ENCODE data around the gene KIF1B. TPM values are rescaled to one million over a fixed set of nuclear protein-coding genes. Genes with fewer than 3 reads are reported as not detected.
A peak's percentile ranks its signal among the peaks of the same experiment; 100 is the strongest.

KIF1B gene
- polyA plus RNA-seq, 1 of the 3 experiments (the other 2 are of a cell fraction) = 6.8 TPM

DNA sequence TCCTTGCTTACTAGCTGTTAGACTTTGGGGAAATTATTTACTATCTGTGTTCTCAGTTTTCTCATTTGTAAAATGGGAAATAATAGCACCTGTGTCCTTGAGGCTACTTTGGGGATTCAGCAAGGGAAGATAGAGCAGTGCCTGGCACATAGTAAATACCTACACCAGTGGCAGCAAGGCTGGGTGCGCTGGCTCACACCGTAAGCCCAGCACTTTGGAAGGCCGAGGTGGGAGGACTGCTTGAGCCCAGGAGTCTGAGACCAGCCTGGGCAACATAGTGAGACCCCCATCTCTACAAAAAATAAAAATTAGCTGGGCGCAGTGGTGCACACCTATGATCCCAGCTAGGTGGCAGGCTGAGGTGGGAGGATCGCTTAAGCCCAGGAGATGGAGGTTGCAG is 211.3 kb downstream of the KIF1B start:
- no peak overlapping the region for H3K9ac ChIP-seq
- H3K4me1 ChIP-seq (ENCODE audit: control insufficient read depth in 1 of 2, insufficient read depth in 2 of 2, low read depth in 1 of 2, low read length in 1 of 2) = peaks cover 0 to 4% of the 10 kb centered on the region in 2 experiments; a peak in 1 of 4 replicates
- H3K36me3 ChIP-seq (replicated peaks in 1 of 2; ENCODE audit: control insufficient read depth in 1 of 2, insufficient read depth in 2 of 2, low read length in 1 of 2) = peaks cover 29 to 34% of the 10 kb centered on the region in 2 experiments
- H3K79me2 ChIP-seq (ENCODE audit: insufficient read depth) = no peaks in the 10 kb centered on the region
- no peak overlapping the region for H2AFZ ChIP-seq (ENCODE audit: low read depth)
- H3K27ac ChIP-seq (ENCODE audit: low read depth in 2 of 2, low read length in 1 of 2) = no peak overlapping the region
- TF ChIP-seq ELF1 (IDR thresholded peaks at IDR 0.05) (no peak), MEF2A (IDR thresholded peaks at IDR 0.05; ENCODE audit: borderline replicate concordance, low read depth) (no peak)
- DNase-seq = no peak
- no peak overlapping the region for H3K4me3 ChIP-seq (ENCODE audit: low read depth in 2 of 2, low read length in 1 of 2)
- H3K27me3 ChIP-seq (ENCODE audit: insufficient read depth) = no peaks in the 10 kb centered on the region
- H3K4me2 ChIP-seq = no peak overlapping the region
- H3F3A ChIP-seq (replicated peaks; ENCODE audit: insufficient read depth) = peaks cover 7% of the 10 kb centered on the region
- no peaks in the 10 kb centered on the region for H3K9me3 ChIP-seq
- WGBS (ENCODE audit: low lambda C conversion rate) = 86% methylated on average over 5 of the region's 5 CpGs
- H3K9me2 ChIP-seq = no peaks in the 10 kb centered on the region
- no peaks in the 10 kb centered on the region for H4K20me1 ChIP-seq (ENCODE audit: insufficient read depth)
- CTCF ChIA-PET = interaction anchor here (1.0 to 1.2 kb wide), 3 partner anchors 13 to 73 kb away, joined by 3 to 4 read pairs (median 3); partner anchors contain the start of gene PGD
- POLR2A ChIA-PET = no interaction called here

DNA sequence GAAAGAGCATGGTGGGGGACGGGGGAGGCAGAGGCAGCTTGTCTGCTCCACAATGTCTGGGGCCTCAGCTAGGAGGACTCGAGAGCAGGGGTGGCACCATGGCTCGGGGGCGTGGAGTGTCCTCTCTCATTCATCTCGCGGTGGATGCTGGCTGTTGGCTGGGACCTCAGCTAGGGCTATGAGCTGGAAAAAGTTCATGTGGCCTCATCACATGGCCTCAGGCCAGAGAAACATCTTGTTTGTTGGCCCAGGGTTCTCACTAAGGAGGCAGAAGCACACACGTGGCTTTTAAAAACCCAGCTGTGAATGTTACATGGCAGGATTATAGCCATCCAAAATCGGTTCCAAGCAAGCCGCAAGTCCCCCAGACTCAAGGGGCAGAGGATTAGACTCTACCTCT is 213.7 kb downstream of the KIF1B start:
- no peak overlapping the region for H3K27ac ChIP-seq (ENCODE audit: low read depth in 2 of 2, low read length in 1 of 2)
- H3K4me1 ChIP-seq (ENCODE audit: control insufficient read depth in 1 of 2, insufficient read depth in 2 of 2, low read depth in 1 of 2, low read length in 1 of 2) = peaks cover 0 to 4% of the 10 kb centered on the region in 2 experiments; a peak in 1 of 4 replicates
- ChIA-PET POLR2A (no interaction called here), CTCF (interaction anchor here (1.0 to 4.1 kb wide), 3 partner anchors 17 to 71 kb away, joined by 3 to 20 read pairs (median 15); no protein-coding TSS in a partner anchor)
- no peak overlapping the region for H2AFZ ChIP-seq (ENCODE audit: low read depth)
- no peaks in the 10 kb centered on the region for H3K9me2 ChIP-seq
- no peaks in the 10 kb centered on the region for H3K27me3 ChIP-seq (ENCODE audit: insufficient read depth)
- peaks cover 15% of the 10 kb centered on the region in 2 experiments for H3K36me3 ChIP-seq (replicated peaks in 1 of 2; ENCODE audit: control insufficient read depth in 1 of 2, insufficient read depth in 2 of 2, low read length in 1 of 2)
- H3K4me2 ChIP-seq = no peak overlapping the region
- TF ChIP-seq, protein P1, sequence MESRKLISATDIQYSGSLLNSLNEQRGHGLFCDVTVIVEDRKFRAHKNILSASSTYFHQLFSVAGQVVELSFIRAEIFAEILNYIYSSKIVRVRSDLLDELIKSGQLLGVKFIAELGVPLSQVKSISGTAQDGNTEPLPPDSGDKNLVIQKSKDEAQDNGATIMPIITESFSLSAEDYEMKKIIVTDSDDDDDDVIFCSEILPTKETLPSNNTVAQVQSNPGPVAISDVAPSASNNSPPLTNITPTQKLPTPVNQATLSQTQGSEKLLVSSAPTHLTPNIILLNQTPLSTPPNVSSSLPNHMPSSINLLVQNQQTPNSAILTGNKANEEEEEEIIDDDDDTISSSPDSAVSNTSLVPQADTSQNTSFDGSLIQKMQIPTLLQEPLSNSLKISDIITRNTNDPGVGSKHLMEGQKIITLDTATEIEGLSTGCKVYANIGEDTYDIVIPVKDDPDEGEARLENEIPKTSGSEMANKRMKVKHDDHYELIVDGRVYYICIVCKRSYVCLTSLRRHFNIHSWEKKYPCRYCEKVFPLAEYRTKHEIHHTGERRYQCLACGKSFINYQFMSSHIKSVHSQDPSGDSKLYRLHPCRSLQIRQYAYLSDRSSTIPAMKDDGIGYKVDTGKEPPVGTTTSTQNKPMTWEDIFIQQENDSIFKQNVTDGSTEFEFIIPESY (IDR thresholded peaks at IDR 0.05; ENCODE audit: borderline replicate concordance, low read depth) = no peak
- no peak for TF ChIP-seq JUND (IDR thresholded peaks at IDR 0.05)
- TF ChIP-seq RFX5 (IDR thresholded peaks at IDR 0.05; ENCODE audit: low read length) = no peak
- TF ChIP-seq GATA2 (CRISPR knock-in tag; IDR thresholded peaks at IDR 0.05) = no peak
- TF ChIP-seq RAD21 (IDR thresholded peaks at IDR 0.05; ENCODE audit: low read length) = no peak
- TF ChIP-seq, protein P2, sequence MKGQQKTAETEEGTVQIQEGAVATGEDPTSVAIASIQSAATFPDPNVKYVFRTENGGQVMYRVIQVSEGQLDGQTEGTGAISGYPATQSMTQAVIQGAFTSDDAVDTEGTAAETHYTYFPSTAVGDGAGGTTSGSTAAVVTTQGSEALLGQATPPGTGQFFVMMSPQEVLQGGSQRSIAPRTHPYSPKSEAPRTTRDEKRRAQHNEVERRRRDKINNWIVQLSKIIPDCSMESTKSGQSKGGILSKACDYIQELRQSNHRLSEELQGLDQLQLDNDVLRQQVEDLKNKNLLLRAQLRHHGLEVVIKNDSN (IDR thresholded peaks at IDR 0.05; ENCODE audit: borderline replicate concordance, low read depth) = no peak
- TF ChIP-seq TEAD4 (IDR thresholded peaks at IDR 0.05; ENCODE audit: borderline replicate concordance, insufficient read depth) = no peak
- TF ChIP-seq MEF2A (IDR thresholded peaks at IDR 0.05; ENCODE audit: borderline replicate concordance, low read depth) = no peak
- TF ChIP-seq, protein P3, sequence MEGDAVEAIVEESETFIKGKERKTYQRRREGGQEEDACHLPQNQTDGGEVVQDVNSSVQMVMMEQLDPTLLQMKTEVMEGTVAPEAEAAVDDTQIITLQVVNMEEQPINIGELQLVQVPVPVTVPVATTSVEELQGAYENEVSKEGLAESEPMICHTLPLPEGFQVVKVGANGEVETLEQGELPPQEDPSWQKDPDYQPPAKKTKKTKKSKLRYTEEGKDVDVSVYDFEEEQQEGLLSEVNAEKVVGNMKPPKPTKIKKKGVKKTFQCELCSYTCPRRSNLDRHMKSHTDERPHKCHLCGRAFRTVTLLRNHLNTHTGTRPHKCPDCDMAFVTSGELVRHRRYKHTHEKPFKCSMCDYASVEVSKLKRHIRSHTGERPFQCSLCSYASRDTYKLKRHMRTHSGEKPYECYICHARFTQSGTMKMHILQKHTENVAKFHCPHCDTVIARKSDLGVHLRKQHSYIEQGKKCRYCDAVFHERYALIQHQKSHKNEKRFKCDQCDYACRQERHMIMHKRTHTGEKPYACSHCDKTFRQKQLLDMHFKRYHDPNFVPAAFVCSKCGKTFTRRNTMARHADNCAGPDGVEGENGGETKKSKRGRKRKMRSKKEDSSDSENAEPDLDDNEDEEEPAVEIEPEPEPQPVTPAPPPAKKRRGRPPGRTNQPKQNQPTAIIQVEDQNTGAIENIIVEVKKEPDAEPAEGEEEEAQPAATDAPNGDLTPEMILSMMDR (IDR thresholded peaks at IDR 0.05) = no peak
- TF ChIP-seq, protein P4, sequence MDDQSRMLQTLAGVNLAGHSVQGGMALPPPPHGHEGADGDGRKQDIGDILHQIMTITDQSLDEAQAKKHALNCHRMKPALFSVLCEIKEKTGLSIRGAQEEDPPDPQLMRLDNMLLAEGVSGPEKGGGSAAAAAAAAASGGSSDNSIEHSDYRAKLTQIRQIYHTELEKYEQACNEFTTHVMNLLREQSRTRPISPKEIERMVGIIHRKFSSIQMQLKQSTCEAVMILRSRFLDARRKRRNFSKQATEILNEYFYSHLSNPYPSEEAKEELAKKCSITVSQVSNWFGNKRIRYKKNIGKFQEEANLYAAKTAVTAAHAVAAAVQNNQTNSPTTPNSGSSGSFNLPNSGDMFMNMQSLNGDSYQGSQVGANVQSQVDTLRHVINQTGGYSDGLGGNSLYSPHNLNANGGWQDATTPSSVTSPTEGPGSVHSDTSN (IDR thresholded peaks at IDR 0.05) = no peak
- TF ChIP-seq EZH2phosphoT487 (IDR thresholded peaks at IDR 0.05; ENCODE audit: borderline replicate concordance, low read depth) = no peak
- TF ChIP-seq FOSL2 (IDR thresholded peaks at IDR 0.05; ENCODE audit: borderline replicate concordance, low read depth) = no peak
- TF ChIP-seq RXRA (IDR thresholded peaks at IDR 0.05; ENCODE audit: borderline replicate concordance, low read depth) = no peak
- no peak for TF ChIP-seq SIN3A (IDR thresholded peaks at IDR 0.05; ENCODE audit: borderline replicate concordance, low read depth, low read length)
- H3K9ac ChIP-seq = no peak overlapping the region
- H3K79me2 ChIP-seq (ENCODE audit: insufficient read depth) = no peaks in the 10 kb centered on the region
- H4K20me1 ChIP-seq (ENCODE audit: insufficient read depth) = no peaks in the 10 kb centered on the region
- H3K9me3 ChIP-seq = no peaks in the 10 kb centered on the region
- peak; percentile 44 for DNase-seq
- peaks cover 7% of the 10 kb centered on the region for H3F3A ChIP-seq (replicated peaks; ENCODE audit: insufficient read depth)
- H3K4me3 ChIP-seq (ENCODE audit: low read depth in 2 of 2, low read length in 1 of 2) = no peak overlapping the region
- WGBS (ENCODE audit: low lambda C conversion rate) = 69% methylated on average over 9 of the region's 9 CpGs

Data from SK-N-SH (cell line).